Keratinocyte (primary cell): ENCODE data around the gene DNAJA3. TPM values are rescaled to one million over a fixed set of nuclear protein-coding genes. Genes with fewer than 3 reads are reported as not detected.

Experiments used
- DNase-seq: peaks from one replicate; pipeline ENCODE4 v3.0.0-alpha.2; 2011; ENCODE audit warnings: low read depth, missing footprints, low spot score
- FAIRE-seq: peaks from 2 replicates; lab custom pipeline; 2011; peaks lifted over from hg19 to GRCh38; lab: Jason Lieb, UNC
- H2AFZ ChIP-seq: 2 replicates; pipeline ENCODE4 v1.6.0; 2012; ENCODE audit warnings: low read length, control low read depth, inconsistent platforms; ENCODE audit not compliant: control insufficient read depth
- H3K27ac ChIP-seq: 2 replicates; pipeline ENCODE4 v1.5.1; 2011; ENCODE audit warnings: low read length; ENCODE audit not compliant: control insufficient read depth, insufficient read depth
- H3K27me3 ChIP-seq: 3 replicates; pipeline ENCODE4 v1.6.0; 2011; ENCODE audit warnings: low read length; ENCODE audit not compliant: control insufficient read depth, insufficient read depth; ENCODE audit errors: extremely low read depth
- H3K36me3 ChIP-seq, 2 experiments: 2 replicates in 1 of 2; 3 replicates in 1 of 2; pipeline ENCODE4 v1.5.1; 2011; ENCODE audit warnings: low read length in 2 of 2, mild to moderate bottlenecking in 1 of 2; ENCODE audit not compliant: control insufficient read depth in 2 of 2, insufficient read depth in 2 of 2; ENCODE audit errors: extremely low read depth in 1 of 2
- H3K4me1 ChIP-seq: 3 replicates; pipeline ENCODE4 v1.5.1; 2011; ENCODE audit warnings: low read length; ENCODE audit not compliant: control insufficient read depth, insufficient read depth; ENCODE audit errors: extremely low read depth
- H3K4me2 ChIP-seq: 3 replicates; pipeline ENCODE4 v1.6.0; 2011; ENCODE audit warnings: low read depth, low read length; ENCODE audit not compliant: control insufficient read depth, insufficient read depth; ENCODE audit errors: extremely low read depth
- H3K4me3 ChIP-seq, 3 experiments: fragments of 200-600 bp in 1 of 3; sonication (generic) in 1 of 3; 2 replicates in 2 of 3; 3 replicates in 1 of 3; pipeline ENCODE4 v1.5.1; 2011 to 2016; ENCODE audit warnings: low read length in 3 of 3, mild to moderate bottlenecking in 3 of 3, control low read depth in 2 of 3, inconsistent platforms in 1 of 3, low read depth in 1 of 3, mixed read lengths in 1 of 3, mixed run types in 1 of 3, moderate library complexity in 1 of 3; ENCODE audit not compliant: control insufficient read depth in 2 of 3, insufficient read depth in 2 of 3; ENCODE audit errors: extremely low read depth in 1 of 3
- H3K79me2 ChIP-seq: 2 replicates; pipeline ENCODE4 v1.6.0; 2012; ENCODE audit warnings: low read length; ENCODE audit not compliant: control insufficient read depth, insufficient read depth
- H3K9ac ChIP-seq: 3 replicates; pipeline ENCODE4 v1.6.0; 2011; ENCODE audit warnings: low read length; ENCODE audit not compliant: control insufficient read depth, insufficient read depth; ENCODE audit errors: extremely low read depth
- H3K9me1 ChIP-seq: 3 replicates; pipeline ENCODE4 v1.6.0; 2011; ENCODE audit warnings: low read length; ENCODE audit not compliant: control insufficient read depth, insufficient read depth; ENCODE audit errors: extremely low read depth
- H3K9me3 ChIP-seq: 2 replicates; pipeline ENCODE4 v1.5.1; 2012; ENCODE audit warnings: low read depth, low read length; ENCODE audit not compliant: control insufficient read depth
- H4K20me1 ChIP-seq: 3 replicates; pipeline ENCODE4 v1.6.0; 2011; ENCODE audit warnings: low read length; ENCODE audit not compliant: control insufficient read depth, insufficient read depth; ENCODE audit errors: extremely low read depth
- EZH2 ChIP-seq: IDR thresholded peaks from one replicate; pipeline ENCODE4 v1.6.1; 2012; ENCODE audit warnings: inconsistent platforms, mild to moderate bottlenecking, low read length, moderate library complexity
- dilution Hi-C: fragments of 300-500 bp; cut with MboI; formaldehyde crosslinking; loops from one replicate; pipeline ENCODE4 v1.7.0; 2020; ENCODE audit warnings: low sequenced_read_pairs; ENCODE audit not compliant: extremely low pct_ligation_motif_present
- polyA plus RNA-seq, 5 experiments: library from polyadenylated mRNA; depleted of rRNA in 3 of 5; stranded (reverse) in 3 of 5; stranded (forward) in 1 of 5; unstranded in 1 of 5; fragments of >200 nt; gene quantifications; 1 replicate in 1 of 5; 2 replicates in 3 of 5; 3 replicates in 1 of 5; pipeline versions ENCODE4 v1.2.1 to v1.2.3, GENCODE V29; 2011 to 2012; ENCODE audit warnings: missing spikeins in 2 of 5, low read depth in 1 of 5, low replicate concordance in 1 of 5
- TF ChIP-seq, protein P1 (sequence below), 3 experiments: IDR thresholded peaks in 1 of 3; conservative IDR thresholded peaks in 1 of 3; optimal IDR thresholded peaks in 1 of 3; 2 replicates in 2 of 3; 3 replicates in 1 of 3; pipeline versions ENCODE3 to v1.5.1; 2011; ENCODE audit warnings: low read length in 3 of 3, mild to moderate bottlenecking in 3 of 3, moderate library complexity in 2 of 3, control low read depth in 1 of 3, inconsistent platforms in 1 of 3; ENCODE audit not compliant: insufficient read depth in 2 of 3; ENCODE audit errors: extremely low read depth in 1 of 3

DNAJA3 gene
- polyA plus RNA-seq, 1 donor (not counting 4 experiments of a cell fraction or from before 2014, with no cell fraction given) = 48.4 TPM

DNA sequence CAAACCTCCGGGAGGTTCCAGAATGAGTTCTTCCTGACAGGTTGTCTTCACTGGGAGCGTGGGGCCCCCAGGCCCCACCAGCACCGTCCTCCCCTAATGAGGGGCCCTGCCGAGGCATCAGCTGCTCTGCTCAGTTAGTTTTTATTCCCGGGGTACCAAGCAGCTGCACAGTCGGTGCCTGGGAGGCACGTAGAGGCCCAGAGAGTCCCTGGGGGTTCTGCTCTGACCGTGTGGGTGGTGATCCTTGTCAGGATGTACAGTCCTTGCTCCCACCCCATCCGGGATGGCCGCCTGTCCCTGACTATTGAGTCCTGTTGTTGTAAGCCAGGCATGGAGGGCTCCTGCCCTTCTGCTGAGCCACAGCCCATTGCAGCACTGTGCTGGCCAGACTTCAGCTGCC lies 30.3 kb downstream of the DNAJA3 start:
- no peak overlapping the region for H3K9ac ChIP-seq
- dilution Hi-C loops = no loop called here
- no peak overlapping the region for H3K4me2 ChIP-seq
- H3K36me3 ChIP-seq = peaks cover 39 to 46% of the 10 kb centered on the region in 2 experiments
- no peaks in the 10 kb centered on the region for H3K9me1 ChIP-seq
- no peak overlapping the region for H3K27ac ChIP-seq
- no peak overlapping the region for H3K4me3 ChIP-seq
- no peaks in the 10 kb centered on the region for H3K4me1 ChIP-seq
- TF ChIP-seq, protein P1, sequence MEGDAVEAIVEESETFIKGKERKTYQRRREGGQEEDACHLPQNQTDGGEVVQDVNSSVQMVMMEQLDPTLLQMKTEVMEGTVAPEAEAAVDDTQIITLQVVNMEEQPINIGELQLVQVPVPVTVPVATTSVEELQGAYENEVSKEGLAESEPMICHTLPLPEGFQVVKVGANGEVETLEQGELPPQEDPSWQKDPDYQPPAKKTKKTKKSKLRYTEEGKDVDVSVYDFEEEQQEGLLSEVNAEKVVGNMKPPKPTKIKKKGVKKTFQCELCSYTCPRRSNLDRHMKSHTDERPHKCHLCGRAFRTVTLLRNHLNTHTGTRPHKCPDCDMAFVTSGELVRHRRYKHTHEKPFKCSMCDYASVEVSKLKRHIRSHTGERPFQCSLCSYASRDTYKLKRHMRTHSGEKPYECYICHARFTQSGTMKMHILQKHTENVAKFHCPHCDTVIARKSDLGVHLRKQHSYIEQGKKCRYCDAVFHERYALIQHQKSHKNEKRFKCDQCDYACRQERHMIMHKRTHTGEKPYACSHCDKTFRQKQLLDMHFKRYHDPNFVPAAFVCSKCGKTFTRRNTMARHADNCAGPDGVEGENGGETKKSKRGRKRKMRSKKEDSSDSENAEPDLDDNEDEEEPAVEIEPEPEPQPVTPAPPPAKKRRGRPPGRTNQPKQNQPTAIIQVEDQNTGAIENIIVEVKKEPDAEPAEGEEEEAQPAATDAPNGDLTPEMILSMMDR (optimal IDR thresholded peaks at IDR 0.05 in 1 of 3, IDR thresholded peaks at IDR 0.05 in 1 of 3, conservative IDR thresholded peaks at IDR 0.05 in 1 of 3; ENCODE audit: extremely low read depth in 1 of 3, insufficient read depth in 2 of 3, low read length in 3 of 3) = no peak
- no peak for TF ChIP-seq EZH2
- DNase-seq (no peak), FAIRE-seq (no peak)
- no peak overlapping the region for H2AFZ ChIP-seq
- H4K20me1 ChIP-seq = peaks cover 4% of the 10 kb centered on the region
- no peaks in the 10 kb centered on the region for H3K9me3 ChIP-seq
- H3K27me3 ChIP-seq = no peaks in the 10 kb centered on the region
- no peaks in the 10 kb centered on the region for H3K79me2 ChIP-seq

- Histone ChIP-seq H3K27me3 (no peaks in the 10 kb centered on the region), H3K4me1 (peaks cover 17% of the 10 kb centered on the region), H4K20me1 (no peaks in the 10 kb centered on the region), H3K9ac (no peak overlapping the region), H3K79me2 (no peaks in the 10 kb centered on the region), H2AFZ (no peak overlapping the region), H3K9me3 (no peaks in the 10 kb centered on the region), H3K27ac (no peak overlapping the region), H3K9me1 (no peaks in the 10 kb centered on the region), H3K36me3 (peaks cover 24 to 32% of the 10 kb centered on the region in 2 experiments), H3K4me3 (no peak overlapping the region), H3K4me2 (no peak overlapping the region)
- dilution Hi-C loops = no loop called here
- TF ChIP-seq, protein P1 (optimal IDR thresholded peaks at IDR 0.05 in 1 of 3, IDR thresholded peaks at IDR 0.05 in 1 of 3, conservative IDR thresholded peaks at IDR 0.05 in 1 of 3; ENCODE audit: extremely low read depth in 1 of 3, insufficient read depth in 2 of 3, low read length in 3 of 3) = no peak
- no peak for TF ChIP-seq EZH2
- DNase-seq = no peak
- no peak for FAIRE-seq
These were observed 35.2 kb downstream of the DNAJA3 start for GRCh38 chr16:4460936-4461249.
